K562 (cell line): ENCODE measurements around the gene INVS.

ENCODE experiments used
- ATF7 ChIP-seq: fragments of 450-650 bp; IDR thresholded peaks from 2 replicates; pipeline ENCODE4 v1.7.1; 2014; ENCODE audit warnings: mild to moderate bottlenecking, moderate library complexity
- CREB1 ChIP-seq, 2 experiments: sonication (generic) in 1 of 2; formaldehyde crosslinking in 1 of 2; IDR thresholded peaks; 2 replicates each; pipeline versions ENCODE4 v1.6.1 to v1.8.0; 2012 to 2022; ENCODE audit warnings: inconsistent platforms in 1 of 2, mild to moderate bottlenecking in 1 of 2, missing genetic modification reagents in 1 of 2, moderate library complexity in 1 of 2
- CTCF ChIP-seq, 3 experiments: IDR thresholded peaks in 2 of 3; conservative IDR thresholded peaks in 1 of 3; 2 replicates each; pipeline ENCODE4 v1.5.1; 2011 to 2012; ENCODE audit warnings: low read length in 3 of 3, mild to moderate bottlenecking in 3 of 3, control low read depth in 2 of 3, improper control_type of control experiment in 1 of 3, inconsistent platforms in 1 of 3, low read depth in 1 of 3, mixed read lengths in 1 of 3, moderate library complexity in 1 of 3; ENCODE audit not compliant: insufficient read depth in 2 of 3
- EP300 ChIP-seq: IDR thresholded peaks from 2 replicates; pipeline ENCODE4 v1.6.1; 2012; ENCODE audit warnings: low read length, improper control_type of control experiment
- FOXP4 ChIP-seq: sonication (generic); formaldehyde crosslinking; IDR thresholded peaks from 2 replicates; pipeline ENCODE4 v1.8.0; 2022; ENCODE audit warnings: mild to moderate bottlenecking, missing genetic modification reagents, borderline replicate concordance
- HNRNPUL1 ChIP-seq: fragments of 200-400 bp; formaldehyde crosslinking; IDR thresholded peaks from 2 replicates; pipeline ENCODE4 v1.6.1; 2017; ENCODE audit warnings: low read length
- SIN3A ChIP-seq, 2 experiments: fragments of 150-350 bp in 1 of 2; IDR thresholded peaks; 2 replicates each; pipeline ENCODE4 v1.6.1; 2011 to 2016; ENCODE audit warnings: borderline replicate concordance in 2 of 2, low read depth in 2 of 2, low read length in 2 of 2, mild to moderate bottlenecking in 2 of 2, moderate library complexity in 2 of 2; ENCODE audit not compliant: control insufficient read depth in 1 of 2
- TAF1 ChIP-seq: IDR thresholded peaks from 2 replicates; pipeline ENCODE4 v1.6.1; 2011; ENCODE audit warnings: mild to moderate bottlenecking, low read length, moderate library complexity; ENCODE audit not compliant: insufficient read depth, control insufficient read depth, severe bottlenecking; ENCODE audit errors: extremely low read depth
- ZKSCAN8 ChIP-seq: fragments of 200-800 bp; sonication (Bioruptor generic); IDR thresholded peaks from 2 replicates; pipeline ENCODE4 v1.6.1; 2016; ENCODE audit warnings: missing genetic modification characterization, missing compliant biosample characterization
- ZNF324 ChIP-seq: fragments of 250-450 bp; sonication (Bioruptor Pico); IDR thresholded peaks from 2 replicates; pipeline ENCODE4 v1.4.0; 2020; ENCODE audit warnings: mild to moderate bottlenecking
- TF ChIP-seq, protein P1 (sequence below): sonication (generic); formaldehyde crosslinking; IDR thresholded peaks from 2 replicates; pipeline ENCODE4 v1.8.1; 2023; ENCODE audit warnings: missing genetic modification reagents, mild to moderate bottlenecking, borderline replicate concordance
- TF ChIP-seq, protein P2 (sequence below): sonication (generic); formaldehyde crosslinking; IDR thresholded peaks from 2 replicates; pipeline ENCODE4 v1.8.0; 2022; ENCODE audit warnings: mild to moderate bottlenecking, low read depth, missing genetic modification reagents

GRCh38 chr9:100084734-100085133 lies 14.3 kb upstream of the INVS start:
- TF ChIP-seq CTCF (IDR thresholded peaks at IDR 0.05 in 2 of 3, conservative IDR thresholded peaks at IDR 0.05 in 1 of 3; ENCODE audit: insufficient read depth in 2 of 3, low read depth in 1 of 3, low read length in 3 of 3) (no peak), FOXP4 (CRISPR knock-in tag) (no peak), ATF7 (no peak), ZKSCAN8 (CRISPR knock-in tag) (no peak), CREB1 (IDR thresholded peaks at IDR 0.05) (no peak), CREB1 (CRISPR knock-in tag; IDR thresholded peaks at IDR 0.05) (no peak), SIN3A (IDR thresholded peaks at IDR 0.05; ENCODE audit: borderline replicate concordance in 2 of 2, control insufficient read depth in 1 of 2, low read depth in 2 of 2, low read length in 2 of 2) (no peak), HNRNPUL1 (no peak), TAF1 (no peak), ZNF324 (CRISPR knock-in tag) (no peak), EP300 (no peak)
- TF ChIP-seq, protein P1, sequence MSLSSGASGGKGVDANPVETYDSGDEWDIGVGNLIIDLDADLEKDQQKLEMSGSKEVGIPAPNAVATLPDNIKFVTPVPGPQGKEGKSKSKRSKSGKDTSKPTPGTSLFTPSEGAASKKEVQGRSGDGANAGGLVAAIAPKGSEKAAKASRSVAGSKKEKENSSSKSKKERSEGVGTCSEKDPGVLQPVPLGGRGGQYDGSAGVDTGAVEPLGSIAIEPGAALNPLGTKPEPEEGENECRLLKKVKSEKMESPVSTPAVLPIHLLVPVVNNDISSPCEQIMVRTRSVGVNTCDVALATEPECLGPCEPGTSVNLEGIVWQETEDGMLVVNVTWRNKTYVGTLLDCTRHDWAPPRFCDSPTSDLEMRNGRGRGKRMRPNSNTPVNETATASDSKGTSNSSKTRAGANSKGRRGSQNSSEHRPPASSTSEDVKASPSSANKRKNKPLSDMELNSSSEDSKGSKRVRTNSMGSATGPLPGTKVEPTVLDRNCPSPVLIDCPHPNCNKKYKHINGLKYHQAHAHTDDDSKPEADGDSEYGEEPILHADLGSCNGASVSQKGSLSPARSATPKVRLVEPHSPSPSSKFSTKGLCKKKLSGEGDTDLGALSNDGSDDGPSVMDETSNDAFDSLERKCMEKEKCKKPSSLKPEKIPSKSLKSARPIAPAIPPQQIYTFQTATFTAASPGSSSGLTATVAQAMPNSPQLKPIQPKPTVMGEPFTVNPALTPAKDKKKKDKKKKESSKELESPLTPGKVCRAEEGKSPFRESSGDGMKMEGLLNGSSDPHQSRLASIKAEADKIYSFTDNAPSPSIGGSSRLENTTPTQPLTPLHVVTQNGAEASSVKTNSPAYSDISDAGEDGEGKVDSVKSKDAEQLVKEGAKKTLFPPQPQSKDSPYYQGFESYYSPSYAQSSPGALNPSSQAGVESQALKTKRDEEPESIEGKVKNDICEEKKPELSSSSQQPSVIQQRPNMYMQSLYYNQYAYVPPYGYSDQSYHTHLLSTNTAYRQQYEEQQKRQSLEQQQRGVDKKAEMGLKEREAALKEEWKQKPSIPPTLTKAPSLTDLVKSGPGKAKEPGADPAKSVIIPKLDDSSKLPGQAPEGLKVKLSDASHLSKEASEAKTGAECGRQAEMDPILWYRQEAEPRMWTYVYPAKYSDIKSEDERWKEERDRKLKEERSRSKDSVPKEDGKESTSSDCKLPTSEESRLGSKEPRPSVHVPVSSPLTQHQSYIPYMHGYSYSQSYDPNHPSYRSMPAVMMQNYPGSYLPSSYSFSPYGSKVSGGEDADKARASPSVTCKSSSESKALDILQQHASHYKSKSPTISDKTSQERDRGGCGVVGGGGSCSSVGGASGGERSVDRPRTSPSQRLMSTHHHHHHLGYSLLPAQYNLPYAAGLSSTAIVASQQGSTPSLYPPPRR (CRISPR knock-in tag): no peak
- TF ChIP-seq, protein P2, sequence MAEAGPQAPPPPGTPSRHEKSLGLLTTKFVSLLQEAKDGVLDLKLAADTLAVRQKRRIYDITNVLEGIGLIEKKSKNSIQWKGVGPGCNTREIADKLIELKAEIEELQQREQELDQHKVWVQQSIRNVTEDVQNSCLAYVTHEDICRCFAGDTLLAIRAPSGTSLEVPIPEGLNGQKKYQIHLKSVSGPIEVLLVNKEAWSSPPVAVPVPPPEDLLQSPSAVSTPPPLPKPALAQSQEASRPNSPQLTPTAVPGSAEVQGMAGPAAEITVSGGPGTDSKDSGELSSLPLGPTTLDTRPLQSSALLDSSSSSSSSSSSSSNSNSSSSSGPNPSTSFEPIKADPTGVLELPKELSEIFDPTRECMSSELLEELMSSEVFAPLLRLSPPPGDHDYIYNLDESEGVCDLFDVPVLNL (CRISPR knock-in tag): no peak
